ENCODE data around the gene ADCY9.

DNA sequence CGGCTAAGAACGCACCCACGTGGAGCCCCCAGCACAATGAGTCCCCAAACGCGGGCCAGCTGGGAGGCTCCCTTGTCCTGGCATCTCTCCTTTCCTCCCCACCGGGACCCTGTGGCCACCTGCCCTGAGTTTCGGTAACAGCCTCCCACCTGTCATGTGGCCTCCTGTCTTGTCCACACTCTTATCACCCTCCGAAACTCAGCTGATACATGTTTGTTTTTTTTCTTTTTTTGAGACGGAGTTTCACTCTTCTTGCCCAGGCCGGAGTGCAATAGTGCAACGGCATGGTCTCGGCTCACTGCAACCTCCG lies 130.1 kb downstream of the ADCY9 start:
- TF ChIP-seq, protein P1, sequence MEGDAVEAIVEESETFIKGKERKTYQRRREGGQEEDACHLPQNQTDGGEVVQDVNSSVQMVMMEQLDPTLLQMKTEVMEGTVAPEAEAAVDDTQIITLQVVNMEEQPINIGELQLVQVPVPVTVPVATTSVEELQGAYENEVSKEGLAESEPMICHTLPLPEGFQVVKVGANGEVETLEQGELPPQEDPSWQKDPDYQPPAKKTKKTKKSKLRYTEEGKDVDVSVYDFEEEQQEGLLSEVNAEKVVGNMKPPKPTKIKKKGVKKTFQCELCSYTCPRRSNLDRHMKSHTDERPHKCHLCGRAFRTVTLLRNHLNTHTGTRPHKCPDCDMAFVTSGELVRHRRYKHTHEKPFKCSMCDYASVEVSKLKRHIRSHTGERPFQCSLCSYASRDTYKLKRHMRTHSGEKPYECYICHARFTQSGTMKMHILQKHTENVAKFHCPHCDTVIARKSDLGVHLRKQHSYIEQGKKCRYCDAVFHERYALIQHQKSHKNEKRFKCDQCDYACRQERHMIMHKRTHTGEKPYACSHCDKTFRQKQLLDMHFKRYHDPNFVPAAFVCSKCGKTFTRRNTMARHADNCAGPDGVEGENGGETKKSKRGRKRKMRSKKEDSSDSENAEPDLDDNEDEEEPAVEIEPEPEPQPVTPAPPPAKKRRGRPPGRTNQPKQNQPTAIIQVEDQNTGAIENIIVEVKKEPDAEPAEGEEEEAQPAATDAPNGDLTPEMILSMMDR (IDR thresholded peaks at IDR 0.05; ENCODE audit: low read depth, low read length): no peak
- TF ChIP-seq POLR2A (IDR thresholded peaks at IDR 0.05; ENCODE audit: extremely low read depth, insufficient read length) (no peak), MYC (IDR thresholded peaks at IDR 0.05; ENCODE audit: low read depth, low read length) (no peak)
- TF ChIP-seq, protein P2, sequence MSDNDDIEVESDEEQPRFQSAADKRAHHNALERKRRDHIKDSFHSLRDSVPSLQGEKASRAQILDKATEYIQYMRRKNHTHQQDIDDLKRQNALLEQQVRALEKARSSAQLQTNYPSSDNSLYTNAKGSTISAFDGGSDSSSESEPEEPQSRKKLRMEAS (IDR thresholded peaks at IDR 0.05; ENCODE audit: low read depth, low read length): no peak
